ENCODE data around the gene CFAP74. TPM values are rescaled to one million over a fixed set of nuclear protein-coding genes. Genes with fewer than 3 reads are reported as not detected.

CFAP74 gene
- total and polyA plus RNA-seq, 9 of the 15 experiments (the other 6 are each of a cell fraction or from before 2014, with no cell fraction given) = 0.03 to 0.15 (median 0.05) TPM; not detected in 6

- TF ChIP-seq ZBTB8A (IDR thresholded peaks at IDR 0.05; ENCODE audit: partially characterized antibody) (no peak), ELK1 (CRISPR knock-in tag; IDR thresholded peaks at IDR 0.05) (no peak), TFAM (CRISPR knock-in tag; conservative IDR thresholded peaks at IDR 0.05) (no peak), MLLT1 (IDR thresholded peaks at IDR 0.05) (no peak), SREBF2 (CRISPR knock-in tag; IDR thresholded peaks at IDR 0.05) (no peak), AFF4 (CRISPR knock-in tag; IDR thresholded peaks at IDR 0.05) (no peak), CHD4 (IDR thresholded peaks at IDR 0.05; ENCODE audit: insufficient read depth, insufficient replicate concordance, low read depth, low read length, poor library complexity, severe bottlenecking) (no peak), POLR2AphosphoS5 (IDR thresholded peaks at IDR 0.05; ENCODE audit: control insufficient read depth, insufficient read depth, low read depth, low read length) (peak; percentile 41; the same call in 1 of the 2 replicates), ATF2 (CRISPR knock-in tag; IDR thresholded peaks at IDR 0.05) (no peak), PHB2 (IDR thresholded peaks at IDR 0.05; ENCODE audit: low read depth) (no peak), ATF4 (CRISPR knock-in tag; IDR thresholded peaks at IDR 0.05) (no peak), EGR1 (conservative IDR thresholded peaks at IDR 0.05) (no peak), RNF219 (CRISPR knock-in tag; IDR thresholded peaks at IDR 0.05) (no peak), YBX1 (IDR thresholded peaks at IDR 0.05) (no peak), SIN3B (IDR thresholded peaks at IDR 0.05; ENCODE audit: low read depth) (peak; percentile 70), POLR2G (IDR thresholded peaks at IDR 0.05; ENCODE audit: low read depth, low read length) (peak; percentile 96), ZNF217 (CRISPR knock-in tag; IDR thresholded peaks at IDR 0.05) (no peak), SIRT6 (IDR thresholded peaks at IDR 0.05; ENCODE audit: low read depth, low read length) (no peak)
Measured at GRCh38 chr1:1918901-1919303, 84.7 kb downstream of the CFAP74 start, which contains the start of gene TMEM52 (continued).
